RWPE2 (cell line): Measurements from ENCODE around the gene SLC40A1.

ENCODE experiments used
- ATAC-seq: fragments of 200-7000 bp; cut with Tn5 transposase; 3 replicates; pipeline ENCODE4 v1.9.1; 2021; ENCODE audit warnings: low read depth
- DNase-seq: peaks from one replicate; pipeline ENCODE4 v3.0.0-alpha.2; 2020; ENCODE audit warnings: low spot score
- H3K27ac ChIP-seq: fragments of 450-650 bp; 2 replicates; pipeline ENCODE4 v1.5.1; 2017; ENCODE audit warnings: mild to moderate bottlenecking; ENCODE audit not compliant: poor library complexity, severe bottlenecking
- H3K27me3 ChIP-seq: fragments of 250-450 bp; sonication (Bioruptor Pico); 2 replicates; pipeline ENCODE4 v1.5.1; 2021; ENCODE audit warnings: mild to moderate bottlenecking, moderate library complexity; ENCODE audit not compliant: insufficient read depth, poor library complexity, severe bottlenecking
- H3K36me3 ChIP-seq: fragments of 250-450 bp; sonication (Bioruptor Pico); 2 replicates; pipeline ENCODE4 v1.5.1; 2020; ENCODE audit warnings: low read depth, mild to moderate bottlenecking, moderate library complexity
- H3K4me1 ChIP-seq: fragments of 250-450 bp; sonication (Bioruptor Pico); 2 replicates; pipeline ENCODE4 v1.5.1; 2021; ENCODE audit warnings: mild to moderate bottlenecking, moderate library complexity; ENCODE audit not compliant: insufficient read depth, poor library complexity, severe bottlenecking
- H3K4me3 ChIP-seq: fragments of 250-450 bp; sonication (Bioruptor Pico); 2 replicates; pipeline ENCODE4 v1.5.1; 2021; ENCODE audit warnings: mild to moderate bottlenecking, moderate library complexity; ENCODE audit not compliant: severe bottlenecking
- H3K9me3 ChIP-seq: fragments of 250-450 bp; sonication (Bioruptor Pico); 2 replicates; pipeline ENCODE4 v1.5.1; 2021; ENCODE audit warnings: mild to moderate bottlenecking, moderate library complexity; ENCODE audit not compliant: severe bottlenecking
- CTCF ChIP-seq: fragments of 450-650 bp; IDR thresholded peaks from one replicate; pipeline ENCODE4 v1.5.1; 2017; ENCODE audit warnings: mild to moderate bottlenecking, moderate library complexity; ENCODE audit not compliant: poor library complexity, severe bottlenecking

Gene SLC40A1

GRCh38 chr2:189544318-189545042 is 36.1 kb downstream of the SLC40A1 start:
- no peak for TF ChIP-seq CTCF
- ATAC-seq = no peak
- Histone ChIP-seq H3K9me3 (no peaks in the 10 kb centered on the region), H3K27me3 (no peaks in the 10 kb centered on the region), H3K27ac (no peak overlapping the region), H3K4me1 (no peaks in the 10 kb centered on the region), H3K36me3 (no peaks in the 10 kb centered on the region), H3K4me3 (no peak overlapping the region)
- DNase-seq = no peak

GRCh38 chr2:189543367-189543766 is 37.2 kb downstream of the SLC40A1 start:
- Histone ChIP-seq H3K27me3 (no peaks in the 10 kb centered on the region), H3K4me1 (no peaks in the 10 kb centered on the region), H3K9me3 (no peaks in the 10 kb centered on the region), H3K4me3 (no peak overlapping the region), H3K27ac (no peak overlapping the region), H3K36me3 (no peaks in the 10 kb centered on the region)
- ATAC-seq (no peak), DNase-seq (no peak)
- TF ChIP-seq CTCF = no peak

GRCh38 chr2:189542145-189542882 is 38.3 kb downstream of the SLC40A1 start:
- Histone ChIP-seq H3K27ac (no peak overlapping the region), H3K36me3 (no peaks in the 10 kb centered on the region), H3K4me3 (no peak overlapping the region), H3K4me1 (no peaks in the 10 kb centered on the region), H3K27me3 (no peaks in the 10 kb centered on the region), H3K9me3 (no peaks in the 10 kb centered on the region)
- ATAC-seq (no peak), DNase-seq (no peak)
- TF ChIP-seq CTCF = no peak

GRCh38 chr2:189541591-189541990 is 39.0 kb downstream of the SLC40A1 start:
- no peak for DNase-seq
- TF ChIP-seq CTCF = no peak
- no peak for ATAC-seq

GRCh38 chr2:189540551-189540950 is 40.0 kb downstream of the SLC40A1 start:
- Histone ChIP-seq H3K36me3 (no peaks in the 10 kb centered on the region), H3K4me3 (no peak overlapping the region), H3K9me3 (no peaks in the 10 kb centered on the region), H3K27me3 (no peaks in the 10 kb centered on the region), H3K4me1 (no peaks in the 10 kb centered on the region), H3K27ac (no peak overlapping the region)
- DNase-seq = no peak
- no peak for TF ChIP-seq CTCF
- ATAC-seq = no peak

More at GRCh38 chr2:189541591-189541990, 39.0 kb downstream of the SLC40A1 start:
- no peaks in the 10 kb centered on the region for H3K4me1 ChIP-seq
- H3K9me3 ChIP-seq = no peaks in the 10 kb centered on the region
- H3K27me3 ChIP-seq = no peaks in the 10 kb centered on the region
- H3K27ac ChIP-seq = no peak overlapping the region
- H3K4me3 ChIP-seq = no peak overlapping the region
- H3K36me3 ChIP-seq = no peaks in the 10 kb centered on the region
